H1 (cell line): ENCODE measurements around the gene KBTBD3. TPM values are rescaled to one million over a fixed set of nuclear protein-coding genes. Genes with fewer than 3 reads are reported as not detected.

ENCODE experiments used
- CTCF ChIA-PET: fragments of 300-600 bp; sonication (Branson Sonifier 250); formaldehyde crosslinking; loops from one replicate; lab custom pipeline; 2021; ENCODE audit not compliant: partially characterized antibody; lab: Charles Lee
- POLR2A ChIA-PET: fragments of 300-600 bp; sonication (Branson Sonifier 250); formaldehyde crosslinking; loops from one replicate; lab custom pipeline; 2021; ENCODE audit warnings: inconsistent platforms; ENCODE audit not compliant: partially characterized antibody; lab: Charles Lee
- DNase-seq, 2 experiments: peaks; one replicate each; pipeline versions ENCODE4 v3.0.0 to v3.0.0-alpha.2; 2010 to 2022; ENCODE audit warnings: low spot score in 2 of 2, low read depth in 1 of 2, mixed read lengths in 1 of 2
- FAIRE-seq: peaks from 2 replicates; lab custom pipeline; 2011; peaks lifted over from hg19 to GRCh38; lab: Jason Lieb, UNC
- H2AFZ ChIP-seq: 2 replicates; pipeline ENCODE4 v1.8.1; 2012; ENCODE audit warnings: low read length, inconsistent platforms
- H2AK5ac ChIP-seq: 2 replicates; pipeline ENCODE4 v1.6.1; 2013; ENCODE audit warnings: low read depth, low read length
- H2BK120ac ChIP-seq: replicated peaks from 2 replicates; pipeline ENCODE3; 2013; ENCODE audit warnings: low read depth, low read length, inconsistent platforms
- H2BK12ac ChIP-seq: 2 replicates; pipeline ENCODE4 v1.6.1; 2013; ENCODE audit warnings: low read depth, low read length
- H2BK15ac ChIP-seq: 2 replicates; pipeline ENCODE4 v1.6.1; 2013; ENCODE audit warnings: low read length
- H2BK20ac ChIP-seq: 2 replicates; pipeline ENCODE4 v1.6.1; 2013; ENCODE audit warnings: low read length
- H2BK5ac ChIP-seq: 2 replicates; pipeline ENCODE4 v1.6.1; 2013; ENCODE audit warnings: low read depth, low read length
- H3K14ac ChIP-seq: 2 replicates; pipeline ENCODE4 v1.6.1; 2013; ENCODE audit warnings: inconsistent platforms; ENCODE audit not compliant: insufficient read length
- H3K18ac ChIP-seq: 2 replicates; pipeline ENCODE4 v1.6.1; 2013; ENCODE audit warnings: low read length; ENCODE audit errors: extremely low read depth
- H3K23ac ChIP-seq: 2 replicates; pipeline ENCODE4 v1.6.1; 2013; ENCODE audit warnings: inconsistent platforms; ENCODE audit not compliant: insufficient read length
- H3K23me2 ChIP-seq: 2 replicates; pipeline ENCODE4 v1.6.1; 2013; ENCODE audit warnings: low read depth, low read length
- H3K27ac ChIP-seq: 2 replicates; pipeline ENCODE4 v1.6.1; 2011; ENCODE audit warnings: low read depth, low read length, inconsistent platforms
- H3K27me3 ChIP-seq, 4 experiments: replicated peaks in 1 of 4; 1 replicate in 1 of 4; 2 replicates in 3 of 4; pipeline versions ENCODE4 v1.6.1 to v1.8.1; 2011 to 2013; ENCODE audit warnings: low read length in 3 of 4, mild to moderate bottlenecking in 3 of 4, inconsistent platforms in 2 of 4, mixed read lengths in 2 of 4, moderate library complexity in 1 of 4; ENCODE audit not compliant: control insufficient read depth in 3 of 4, insufficient read depth in 3 of 4; ENCODE audit errors: extremely low read depth in 1 of 4
- H3K36me3 ChIP-seq, 4 experiments: 2 replicates each; pipeline versions ENCODE4 v1.6.1 to v1.8.1; 2011 to 2013; ENCODE audit warnings: mild to moderate bottlenecking in 4 of 4, low read length in 3 of 4, moderate library complexity in 2 of 4, control low read depth in 1 of 4, inconsistent platforms in 1 of 4; ENCODE audit not compliant: insufficient read depth in 4 of 4, control insufficient read depth in 2 of 4
- H3K4ac ChIP-seq: replicated peaks from 2 replicates; pipeline ENCODE3; 2013; ENCODE audit warnings: low read length, low read depth, mixed read lengths, inconsistent platforms; ENCODE audit not compliant: insufficient read length
- H3K4me1 ChIP-seq, 4 experiments: replicated peaks in 1 of 4; 1 replicate in 1 of 4; 2 replicates in 3 of 4; pipeline versions ENCODE4 v1.6.1 to v1.8.1; 2011 to 2013; ENCODE audit warnings: low read length in 3 of 4, inconsistent platforms in 2 of 4, mixed read lengths in 1 of 4; ENCODE audit not compliant: insufficient read depth in 4 of 4, control insufficient read depth in 3 of 4
- H3K4me2 ChIP-seq, 2 experiments: 2 replicates each; pipeline versions ENCODE4 v1.6.1 to v1.8.1; 2011 to 2013; ENCODE audit warnings: low read depth in 2 of 2, low read length in 2 of 2, control low read depth in 1 of 2, inconsistent platforms in 1 of 2, mild to moderate bottlenecking in 1 of 2; ENCODE audit not compliant: insufficient read depth in 1 of 2
- H3K4me3 ChIP-seq, 4 experiments: fragments of 200-600, 300-600 bp in 1 of 4; sonication (generic), shearing (Covaris generic), sonication (Bioruptor Twin) in 1 of 4; 2 replicates each; pipeline versions ENCODE4 v1.5.1 to v1.8.1; 2011 to 2016; ENCODE audit warnings: low read length in 4 of 4, low read depth in 3 of 4, control low read depth in 2 of 4, inconsistent platforms in 2 of 4, mild to moderate bottlenecking in 2 of 4, mixed read lengths in 1 of 4, moderate library complexity in 1 of 4; ENCODE audit not compliant: insufficient read depth in 2 of 4; ENCODE audit errors: extremely low read depth in 1 of 4
- H3K56ac ChIP-seq: replicated peaks from 2 replicates; pipeline ENCODE3; 2013; ENCODE audit warnings: low read depth, mild to moderate bottlenecking, mixed read lengths, low read length, inconsistent platforms; ENCODE audit not compliant: insufficient read length
- H3K79me1 ChIP-seq: 2 replicates; pipeline ENCODE4 v1.6.1; 2013; ENCODE audit warnings: low read depth, low read length, control low read depth
- H3K79me2 ChIP-seq, 2 experiments: 2 replicates each; pipeline versions ENCODE4 v1.6.1 to v1.8.1; 2012 to 2013; ENCODE audit warnings: low read length in 2 of 2, mild to moderate bottlenecking in 2 of 2, inconsistent platforms in 1 of 2; ENCODE audit not compliant: insufficient read depth in 2 of 2, control insufficient read depth in 1 of 2
- H3K9ac ChIP-seq, 4 experiments: replicated peaks in 1 of 4; 1 replicate in 1 of 4; 2 replicates in 3 of 4; pipeline versions ENCODE4 v1.6.1 to v1.8.1; 2011 to 2013; ENCODE audit warnings: low read depth in 3 of 4, low read length in 3 of 4, control low read depth in 2 of 4, mild to moderate bottlenecking in 2 of 4, moderate library complexity in 2 of 4, inconsistent platforms in 1 of 4; ENCODE audit errors: extremely low read depth in 1 of 4
- H3K9me3 ChIP-seq, 2 experiments: 2 replicates each; pipeline versions ENCODE4 v1.6.1 to v1.8.1; 2012 to 2013; ENCODE audit warnings: mild to moderate bottlenecking in 2 of 2, moderate library complexity in 2 of 2, control low read depth in 1 of 2, inconsistent platforms in 1 of 2, low read depth in 1 of 2, low read length in 1 of 2, mixed read lengths in 1 of 2; ENCODE audit not compliant: insufficient read depth in 2 of 2
- H4K20me1 ChIP-seq, 2 experiments: replicated peaks in 1 of 2; 2 replicates each; pipeline versions ENCODE3 to v1.8.1; 2011 to 2013; ENCODE audit warnings: inconsistent platforms in 2 of 2, low read length in 2 of 2, mild to moderate bottlenecking in 1 of 2; ENCODE audit not compliant: insufficient read depth in 2 of 2, control insufficient read depth in 1 of 2
- H4K5ac ChIP-seq: 2 replicates; pipeline ENCODE4 v1.6.1; 2013; ENCODE audit warnings: low read length, low read depth, mixed read lengths, inconsistent platforms; ENCODE audit not compliant: insufficient read length
- H4K8ac ChIP-seq: 2 replicates; pipeline ENCODE4 v1.8.0; 2013; ENCODE audit warnings: mild to moderate bottlenecking, moderate library complexity, low read length, inconsistent platforms; ENCODE audit not compliant: insufficient read depth; ENCODE audit errors: extremely low read depth
- H4K91ac ChIP-seq: replicated peaks from 2 replicates; pipeline ENCODE3; 2013; ENCODE audit warnings: low read length, mixed read lengths, inconsistent platforms; ENCODE audit not compliant: insufficient read length
- CBX5 ChIP-seq: fragments of 300-800, 300-1000 bp; sonication (generic); IDR thresholded peaks from 2 replicates; pipeline ENCODE4 v1.7.1; 2016; ENCODE audit warnings: antibody characterized with exemption, low read length, low read depth
- EGR1 ChIP-seq: IDR thresholded peaks from 2 replicates; pipeline ENCODE4 v1.6.1; 2011; ENCODE audit warnings: low read depth, low read length, borderline replicate concordance
- KDM5A ChIP-seq: fragments of 200-600 bp; IDR thresholded peaks from 2 replicates; pipeline ENCODE4 v1.7.1; 2012; ENCODE audit warnings: mild to moderate bottlenecking, low read length, inconsistent platforms, mixed read lengths
- WGBS, 2 experiments: shearing (Covaris generic) in 1 of 2; methylation state at CpG; one replicate each; pipeline versions ENCODE4 v1.1.6 to v1.1.7; 2013 to 2015; ENCODE audit warnings: low lambda C conversion rate in 2 of 2, mixed read lengths in 2 of 2, inconsistent platforms in 1 of 2, low coverage in 1 of 2, missing lambda C conversion rate in 1 of 2; ENCODE audit not compliant: insufficient replicate concordance in 2 of 2, insufficient coverage in 1 of 2, insufficient read length in 1 of 2; ENCODE audit errors: extremely low coverage in 1 of 2, missing lambda C conversion rate in 1 of 2; 5-methylcytosine and 5-hydroxymethylcytosine counted together
- polyA plus RNA-seq, 7 experiments: library from polyadenylated mRNA; depleted of rRNA in 3 of 7; stranded (reverse) in 5 of 7; unstranded in 2 of 7; fragments of >200 nt in 5 of 7; fragments of 200-250 nt in 2 of 7; gene quantifications; 1 replicate in 5 of 7; 2 replicates in 1 of 7; 4 replicates in 1 of 7; pipeline versions ENCODE4 v1.2.1 to v1.2.3, GENCODE V29; 2011 to 2013; ENCODE audit warnings: missing spikeins in 2 of 7, mixed read lengths in 2 of 7
- total RNA-seq: library from RNA; stranded (reverse); fragmentation: NEBNext Ultra II Directional; extraction: Animal tissue kit (Norgen Biotek cat#: 25700); gene quantifications from 2 replicates; pipeline ENCODE4 v1.2.1, GENCODE V29; 2021

Gene KBTBD3
- total and polyA plus RNA-seq, 2 of the 8 experiments (the other 6 are each of a cell fraction or from before 2014, with no cell fraction given) = 1.2 to 6.1 TPM

DNA sequence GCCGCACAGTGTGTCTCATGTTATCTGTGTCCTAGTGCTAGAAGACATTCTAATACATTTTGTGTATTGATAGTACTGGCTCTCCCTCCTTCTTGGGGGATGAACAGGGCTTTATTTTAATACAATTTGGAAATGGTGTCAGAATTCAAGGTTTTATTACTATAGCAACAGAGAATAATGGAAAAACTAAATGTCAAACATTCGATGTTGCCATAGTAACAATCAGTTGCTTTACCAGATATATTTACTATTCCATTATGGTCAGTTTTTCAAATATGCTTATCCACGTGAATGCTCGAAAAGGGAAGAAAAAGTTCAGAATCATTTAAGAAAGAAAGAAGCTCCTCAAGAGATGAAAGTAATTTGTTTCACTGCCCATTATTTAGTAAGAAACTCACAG, 46.5 kb downstream of the KBTBD3 start:
- Histone ChIP-seq H3K4ac (no peak overlapping the region), H3K23ac (no peak overlapping the region), H3K9me3 (no peaks in the 10 kb centered on the region), H3K56ac (no peak overlapping the region), H3K79me1 (no peaks in the 10 kb centered on the region), H2AFZ (no peak overlapping the region), H2BK15ac (no peak overlapping the region), H2BK20ac (no peak overlapping the region), H2BK120ac (no peak overlapping the region), H3K4me2 (no peak overlapping the region), H2BK5ac (no peak overlapping the region), H3K23me2 (no peaks in the 10 kb centered on the region), H4K91ac (no peak overlapping the region), H3K4me3 (no peak overlapping the region)
- 78% methylated on average over 4 of the region's 4 CpGs; no CpG with 5 or more reads in 1 of the 2 experiments for WGBS, 2 experiments
- CTCF ChIA-PET = no interaction called here
- no peak for DNase-seq
- TF ChIP-seq CBX5 (no peak), EGR1 (no peak), KDM5A (no peak)
- TF ChIP-seq, all 59 proteins: peak for 0
- Histone ChIP-seq H3K79me2 (no peaks in the 10 kb centered on the region), H3K36me3 (no peaks in the 10 kb centered on the region), H3K14ac (no peak overlapping the region), H3K9ac (no peak overlapping the region), H4K20me1 (no peaks in the 10 kb centered on the region), H3K18ac (no peak overlapping the region), H4K8ac (no peak overlapping the region), H3K4me1 (no peaks in the 10 kb centered on the region), H3K27ac (no peak overlapping the region), H2AK5ac (no peak overlapping the region), H4K5ac (no peak overlapping the region), H2BK12ac (no peak overlapping the region), H3K27me3 (peaks cover 0 to 1% (median 0%) of the 10 kb centered on the region in 4 experiments; a peak in 1 of 7 replicates)
- FAIRE-seq = no peak
- POLR2A ChIA-PET = no interaction called here
